Stimulated activated CD8-positive, alpha-beta memory T cell treated with anti-CD3 and anti-CD28 coated beads, Interleukin-7, amount 100 ng/mL, for 1 hour (primary cell): ENCODE results near the gene CCR6.
"Not testable (repeated sequence)": the region's sequence is repeated elsewhere in the genome, so short reads cannot be mapped to it uniquely, and the experiment has no call there.

Source experiments
- DNase-seq, 2 donors: peaks; one replicate each; pipeline ENCODE4 v3.0.0-alpha.2; 2020; ENCODE audit warnings: low read depth in 2 of 2

CCR6 gene

DNA sequence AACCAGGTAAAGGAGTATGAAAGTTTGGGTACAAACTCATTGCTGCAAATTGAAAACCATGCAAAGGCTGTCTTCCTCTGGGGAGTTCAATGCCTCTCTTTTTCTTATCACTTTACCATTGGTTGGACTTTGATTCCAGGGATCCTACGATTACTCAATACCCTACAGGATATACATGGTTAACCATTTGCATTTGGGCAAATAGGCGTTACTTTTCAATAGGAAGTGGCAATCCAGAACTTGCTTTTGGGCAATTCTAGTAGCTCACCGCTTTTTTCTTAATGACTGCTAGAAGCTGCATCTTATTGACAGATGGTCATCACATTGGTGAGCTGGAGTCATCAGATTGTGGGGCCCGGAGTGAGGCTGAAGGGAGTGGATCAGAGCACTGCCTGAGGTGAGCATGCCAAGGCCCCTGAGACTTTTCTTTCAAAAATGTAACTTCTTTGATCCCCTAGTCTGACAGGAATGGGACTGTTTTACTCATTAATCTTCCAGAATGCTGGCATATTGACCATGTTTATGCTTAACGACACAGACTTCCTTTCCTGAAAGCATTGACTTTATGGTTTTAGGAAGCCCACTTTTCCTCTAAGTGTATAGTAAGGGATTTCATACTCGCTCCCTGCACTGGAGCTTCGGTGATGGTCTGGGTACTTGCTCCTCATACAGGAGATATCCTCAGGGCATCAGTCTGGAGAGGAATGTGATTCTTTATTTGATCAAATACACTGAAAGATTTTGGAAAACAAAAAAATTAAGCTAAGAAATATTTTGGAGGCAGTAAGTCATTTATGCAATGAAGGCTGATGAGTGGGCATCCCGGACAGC is at the start of gene CCR6:
Gene CCR6, plus strand, starts transcription at position 270 of the 831 bp plus-strand sequence. CDS start 13,039 bp downstream, outside the sequence.
- no peak for DNase-seq

DNA sequence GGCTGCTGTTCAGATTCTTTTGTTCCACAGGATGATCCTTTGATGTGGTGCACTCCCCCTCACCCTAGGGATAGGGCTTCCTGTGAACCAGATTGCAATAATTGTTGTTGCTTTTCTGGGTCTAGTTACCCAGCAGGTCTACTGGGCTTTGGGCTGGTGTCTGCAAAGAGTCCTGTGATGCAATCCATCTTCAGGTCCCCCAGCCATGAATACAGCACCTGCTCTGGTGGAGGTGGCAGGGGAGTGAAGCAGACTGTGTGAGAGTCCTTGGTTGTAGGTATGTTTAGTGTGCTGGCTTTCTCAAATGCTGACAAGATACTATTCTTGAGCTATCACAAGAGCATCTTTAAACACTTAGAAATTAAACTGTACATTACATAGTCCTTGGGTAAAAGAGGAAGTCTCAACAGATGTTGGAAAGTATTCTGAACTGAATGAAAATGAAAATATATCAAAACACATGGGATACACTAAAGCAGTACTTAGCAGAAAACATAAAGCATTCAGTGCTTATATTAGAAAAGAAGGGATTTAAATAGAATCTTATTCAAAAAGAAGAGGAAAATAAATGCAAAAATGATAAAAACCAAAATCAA is 49.1 kb upstream of the CCR6 start:
- no peak for DNase-seq

DNA sequence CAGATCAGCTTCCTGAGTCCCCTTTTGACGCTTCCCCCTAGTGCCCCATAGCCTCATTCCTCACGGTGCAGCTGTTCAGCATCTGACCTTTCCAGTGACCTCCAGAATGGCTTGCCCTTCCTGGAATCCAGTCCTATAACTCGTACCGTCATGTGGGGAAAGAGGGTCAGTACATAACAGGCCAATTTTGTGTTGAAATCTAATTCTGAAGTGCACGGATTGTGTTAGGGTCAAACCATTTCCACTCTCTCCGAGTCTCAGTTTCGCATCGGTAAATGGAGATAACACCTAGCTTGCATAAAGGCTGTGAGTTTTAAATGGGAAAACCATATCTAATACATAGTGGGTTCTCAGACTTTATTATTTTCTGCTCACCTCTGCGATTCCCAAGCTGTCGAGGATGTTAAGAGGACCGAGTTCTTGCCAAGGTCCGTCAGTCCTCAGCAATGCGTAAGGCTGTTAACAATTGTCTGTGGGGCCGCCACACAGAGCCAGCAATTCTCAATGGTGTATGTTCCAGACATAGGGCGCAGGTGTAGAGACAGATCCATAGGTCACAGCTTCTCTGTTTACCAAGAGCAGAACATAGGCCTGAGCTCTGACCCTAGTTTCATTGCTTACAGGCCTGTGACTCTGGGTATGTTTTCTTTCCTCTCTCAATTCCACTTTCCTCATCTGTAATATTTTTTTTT is 45.5 kb upstream of the CCR6 start:
- no peak for DNase-seq

DNA sequence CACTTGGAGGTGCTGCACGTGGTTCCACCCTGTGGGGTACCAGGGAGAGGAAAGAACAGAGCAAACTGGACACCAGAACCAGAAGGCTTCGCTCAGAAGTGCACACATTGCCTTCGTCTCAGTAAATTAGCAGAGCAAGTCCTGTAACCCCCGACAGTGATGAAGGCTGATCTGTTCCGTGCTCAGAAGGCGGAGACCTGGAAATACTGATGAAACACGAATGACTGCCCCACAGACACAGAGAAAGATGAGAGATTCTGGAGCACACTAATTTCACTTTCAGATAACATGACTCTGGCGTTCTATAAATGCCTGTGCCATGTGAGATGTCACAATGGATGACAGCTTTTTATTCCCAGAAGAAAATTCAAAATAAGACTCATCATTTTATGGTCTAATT is 44.2 kb upstream of the CCR6 start:
- no peak for DNase-seq

DNA sequence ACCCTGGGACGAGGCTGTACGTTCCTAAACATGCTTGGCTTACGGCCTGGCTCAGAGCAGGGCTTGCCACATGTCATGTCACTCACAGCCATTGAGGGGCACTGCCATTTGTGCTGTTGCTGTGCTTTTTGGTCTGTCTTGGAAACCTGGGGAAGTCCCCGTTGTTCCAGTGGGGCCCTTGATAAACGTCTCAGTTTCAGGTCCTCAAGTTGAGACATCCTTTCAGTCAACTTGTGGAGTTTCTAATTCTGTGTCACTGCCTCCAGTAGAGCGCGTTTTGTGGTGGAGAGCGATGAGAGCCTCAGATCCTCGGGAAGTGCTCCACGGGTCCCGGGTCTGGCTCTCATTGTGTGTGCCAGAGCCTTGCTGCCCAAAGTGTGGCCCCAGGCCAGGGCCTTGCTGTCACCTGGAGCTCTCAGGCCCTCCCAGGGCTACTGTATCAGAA is 43.0 kb upstream of the CCR6 start:
- no peak for DNase-seq

DNA sequence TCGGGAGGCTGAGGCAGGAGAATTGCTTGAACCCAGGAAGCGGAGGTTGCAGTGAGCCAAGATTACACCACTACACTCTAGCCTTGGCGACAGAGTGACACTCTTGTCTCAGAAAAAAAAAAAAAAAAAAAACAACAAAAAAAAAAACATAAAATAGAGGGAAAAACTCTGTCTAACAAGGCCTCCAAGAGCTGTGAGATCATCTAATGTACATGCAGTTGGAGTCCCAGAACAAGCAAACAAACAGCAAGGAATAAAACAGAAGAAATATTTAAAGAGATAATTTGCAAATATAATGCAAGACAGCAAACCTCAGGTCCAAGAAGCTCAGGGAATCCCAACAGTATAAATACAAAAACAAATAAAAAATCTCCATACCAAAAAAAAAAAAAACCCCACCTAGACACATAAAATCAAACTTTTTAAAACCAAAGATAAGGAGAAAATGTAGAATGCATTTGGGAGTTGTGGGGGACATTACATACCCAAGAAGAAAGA is 35.0 kb upstream of the CCR6 start:
- DNase-seq: no peak

DNA sequence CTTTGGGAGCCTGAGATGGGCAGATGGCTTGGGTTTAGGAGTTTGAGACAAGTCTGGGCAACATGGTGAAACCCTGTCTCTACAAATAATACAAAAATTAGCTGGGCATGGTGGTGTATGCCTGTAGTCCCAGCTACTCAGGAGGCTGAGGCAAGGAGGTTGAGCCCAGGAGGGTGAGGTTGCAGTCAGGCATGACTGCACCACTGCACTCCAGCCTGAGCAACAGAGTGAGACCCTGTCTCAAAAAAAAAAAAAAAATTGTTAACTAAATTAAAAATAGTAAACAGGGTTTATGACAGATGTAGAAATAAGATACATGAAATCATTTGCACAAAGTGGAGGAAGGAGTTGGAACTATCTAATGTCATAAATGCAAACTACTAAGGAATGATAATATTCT is 34.2 kb upstream of the CCR6 start:
- not testable (repeated sequence) for DNase-seq

DNA sequence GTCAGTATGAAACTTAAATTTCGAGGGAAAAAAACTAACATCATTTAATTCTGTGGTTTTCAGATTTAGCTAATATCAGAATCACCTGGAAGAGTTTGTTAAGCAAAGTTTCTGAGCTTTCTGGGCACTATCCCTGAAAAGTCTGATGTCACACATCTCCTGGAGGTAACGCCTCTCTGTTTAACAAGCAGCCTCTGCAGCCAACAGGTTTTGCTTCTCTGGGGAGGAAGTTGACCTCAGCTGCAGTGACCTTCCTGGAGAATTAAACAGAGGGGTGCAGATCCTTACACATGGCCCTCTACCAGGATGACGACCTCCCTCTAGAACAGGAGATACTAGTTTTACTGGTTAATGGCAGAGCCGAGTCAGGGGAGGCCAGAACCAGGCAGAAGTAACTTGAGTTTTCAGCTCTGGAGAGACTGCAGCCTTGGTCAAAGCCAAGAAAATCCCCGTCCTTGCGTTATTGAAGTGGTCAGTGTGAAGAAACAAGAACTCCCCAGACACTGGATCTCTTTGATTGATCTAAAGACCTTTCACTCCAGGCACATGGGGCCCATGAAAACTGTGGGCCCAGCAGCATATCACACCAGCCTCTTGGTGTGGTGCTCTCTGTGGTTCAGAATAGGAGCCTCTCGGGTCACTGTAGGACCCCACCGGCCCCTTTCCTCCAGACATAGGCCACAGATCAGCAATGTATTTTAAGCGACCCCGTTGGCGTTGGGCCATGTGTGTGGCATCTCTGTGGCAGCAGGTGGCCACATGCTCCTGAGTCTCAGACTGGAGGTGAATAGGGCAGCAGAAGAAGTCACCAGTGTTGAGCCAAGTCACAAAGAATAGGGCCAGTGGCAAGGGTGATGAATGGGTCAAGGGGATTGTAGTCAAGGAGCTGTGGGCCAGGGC is 33.4 kb upstream of the CCR6 start:
- DNase-seq: no peak

DNA sequence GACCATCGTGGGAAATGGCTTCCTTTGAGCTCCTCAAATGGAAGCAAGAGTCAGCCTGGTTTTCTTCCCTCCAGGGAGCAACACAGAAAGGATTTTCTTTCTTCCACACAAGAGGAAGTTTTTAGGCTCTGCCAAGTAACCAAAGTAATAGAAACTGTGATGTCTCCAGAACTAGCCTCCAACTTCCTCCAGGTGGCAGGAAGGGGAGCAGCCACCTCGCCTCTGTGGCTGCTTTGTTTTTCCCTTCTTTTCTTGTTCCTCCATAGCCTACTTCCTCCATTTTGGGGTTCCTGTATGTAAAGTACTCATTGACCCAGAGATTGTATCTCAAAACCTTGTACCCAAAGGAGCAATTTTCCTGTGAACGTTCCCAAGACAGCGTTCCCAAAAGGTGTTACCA is 32.7 kb upstream of the CCR6 start:
- DNase-seq: no peak

DNA sequence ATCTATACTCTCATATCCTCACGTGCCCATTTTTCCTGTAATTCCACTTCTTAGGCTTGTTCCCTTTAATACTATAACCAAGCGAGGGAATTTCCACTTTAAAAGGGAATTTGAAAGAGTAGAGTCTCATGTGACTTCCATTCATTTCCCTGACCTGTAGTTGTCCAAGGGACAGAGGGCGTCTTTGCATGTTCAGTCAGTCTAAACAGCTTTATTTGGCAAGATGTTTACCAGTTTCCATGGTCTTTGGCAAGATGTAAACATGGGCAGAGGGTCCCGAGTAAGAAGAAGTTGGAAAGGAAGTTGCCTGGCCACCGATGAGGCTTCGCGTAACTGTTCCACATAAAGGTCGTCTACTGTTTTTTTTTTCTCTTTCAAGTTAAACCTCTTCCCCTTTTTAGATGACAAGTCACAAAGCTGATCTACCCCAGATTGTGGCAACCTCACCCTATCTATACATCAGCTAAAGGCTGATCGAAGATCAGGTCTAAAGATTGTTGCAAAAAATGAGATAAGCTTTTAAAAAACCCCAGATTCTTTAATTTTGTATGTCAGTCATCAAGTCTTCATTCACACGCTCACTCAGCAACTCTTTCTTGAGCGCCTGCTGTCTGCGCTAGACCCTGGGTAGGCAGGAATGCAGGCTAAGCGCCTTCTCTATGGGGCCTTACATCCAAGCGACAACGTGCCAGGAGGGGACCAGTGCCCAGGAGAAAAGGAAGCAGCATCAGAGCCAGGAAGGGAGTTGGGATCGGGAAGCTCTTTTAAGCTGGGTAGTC is 31.7 kb upstream of the CCR6 start:
- DNase-seq: no peak

DNA sequence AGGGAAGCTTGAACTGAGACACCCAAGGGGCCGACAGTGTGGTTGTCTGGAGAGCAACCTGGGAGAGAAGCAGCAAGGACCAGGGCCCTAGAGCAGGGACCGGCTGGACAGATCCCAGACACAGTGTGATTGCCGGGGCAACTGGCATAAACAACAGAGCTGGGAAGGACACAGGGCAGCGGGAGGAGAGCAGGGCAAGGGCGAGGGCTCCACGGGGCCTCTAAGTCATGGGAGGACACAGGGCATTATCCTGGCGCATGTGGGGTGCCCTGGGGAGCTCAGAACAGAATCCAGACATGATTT is 31.1 kb upstream of the CCR6 start:
- no peak for DNase-seq

DNA sequence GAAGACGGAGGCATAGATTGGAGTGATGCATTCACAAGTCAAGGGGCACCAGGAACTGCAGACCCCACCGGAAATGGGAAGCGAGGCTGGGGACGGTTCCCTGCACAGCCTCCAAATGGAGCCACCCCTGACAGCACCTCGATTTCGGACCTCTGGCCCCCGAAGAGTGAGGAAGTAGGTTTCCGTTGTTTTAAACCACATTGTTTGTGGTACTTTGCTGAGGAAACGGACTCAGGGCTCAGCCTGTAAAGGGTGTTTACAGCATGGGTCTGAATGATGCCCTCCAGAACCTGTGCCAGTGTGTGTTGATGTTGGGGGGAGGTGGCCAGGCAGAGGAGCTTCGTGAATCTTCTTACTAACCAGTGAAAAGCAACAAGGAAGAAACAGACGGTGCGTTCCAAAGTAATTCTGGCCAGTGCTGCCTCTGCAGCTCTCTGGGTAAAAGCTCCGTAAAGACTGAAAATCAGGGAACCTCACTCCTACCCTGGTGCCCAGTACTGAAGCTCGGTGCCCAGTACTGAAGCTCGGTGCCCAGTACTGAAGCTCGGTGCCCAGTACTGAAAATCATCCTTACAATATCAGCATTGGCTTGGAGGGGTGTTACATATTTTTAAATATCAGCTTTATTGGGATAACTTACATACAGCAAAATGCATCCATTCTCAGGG is 30.1 kb upstream of the CCR6 start:
- no peak for DNase-seq

DNA sequence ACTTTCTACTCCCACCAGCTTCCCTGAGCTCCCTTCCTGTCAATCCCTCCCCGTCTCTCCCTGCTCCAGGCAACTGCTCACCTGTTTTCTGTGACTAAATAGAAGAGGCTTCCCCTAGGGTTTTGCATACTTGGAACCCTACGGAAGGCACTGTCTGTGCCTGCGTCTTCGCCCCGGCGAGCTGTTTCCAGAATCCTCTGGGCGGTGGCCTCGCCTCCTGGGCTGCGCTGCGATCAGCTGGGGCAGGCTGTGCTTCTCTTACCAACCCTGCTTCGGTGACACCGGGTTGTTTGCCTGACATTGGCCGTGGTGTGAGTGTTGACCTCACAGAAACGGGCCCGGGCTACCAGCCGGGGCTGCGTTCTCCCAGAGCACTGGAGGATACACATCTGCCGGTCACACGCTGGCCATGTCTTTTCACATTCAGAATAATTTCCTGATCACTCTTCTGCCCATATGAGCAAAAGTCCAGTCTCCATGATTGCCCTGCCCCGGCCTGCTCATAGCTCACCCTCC is 29.4 kb upstream of the CCR6 start:
- DNase-seq: no peak

DNA sequence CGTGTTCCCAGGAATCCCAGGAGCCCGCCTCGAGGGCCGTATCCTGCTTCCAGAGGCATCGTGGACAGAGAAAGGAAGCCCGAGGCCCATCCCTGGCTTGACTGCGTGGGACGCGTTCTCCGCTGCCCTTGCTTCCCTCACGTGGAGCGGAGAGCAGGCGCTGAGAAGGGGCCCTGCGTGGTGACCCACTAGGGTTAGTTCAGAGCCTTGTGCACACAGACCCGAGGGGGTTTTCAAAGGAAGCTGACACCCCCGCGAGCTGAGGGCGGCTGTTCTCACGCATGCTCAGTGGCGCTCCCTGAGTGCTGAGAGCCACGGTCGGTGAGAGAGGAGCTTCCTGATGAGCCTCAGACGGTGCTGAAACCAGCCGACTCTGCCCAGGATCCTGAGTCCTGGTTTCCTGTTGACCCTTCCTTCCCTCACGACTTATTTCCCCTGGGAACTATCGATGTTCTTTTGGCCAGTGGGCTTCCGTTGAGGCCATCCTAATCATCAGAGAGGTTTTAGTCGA is 28.9 kb upstream of the CCR6 start:
- peak; percentile 40 to 45 for DNase-seq

DNA sequence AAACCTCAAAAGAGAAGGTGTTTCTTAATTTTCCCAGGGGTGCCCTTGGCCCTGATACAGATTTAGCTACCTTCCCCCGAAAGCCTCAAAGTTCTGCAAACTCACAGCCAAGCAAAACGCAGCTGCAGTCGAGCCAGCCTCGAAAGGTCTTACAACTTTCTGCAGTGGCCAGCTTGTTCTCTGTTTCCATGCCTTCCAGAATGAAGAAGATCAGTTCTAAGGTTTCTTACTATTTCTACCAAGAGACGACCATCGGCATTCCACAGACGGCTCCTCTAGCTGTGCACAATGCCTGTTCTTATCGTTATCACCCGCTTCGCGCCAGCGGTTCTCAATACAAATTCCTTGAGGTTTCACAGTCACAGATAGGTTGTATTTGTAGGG is 28.5 kb upstream of the CCR6 start:
- no peak for DNase-seq

DNA sequence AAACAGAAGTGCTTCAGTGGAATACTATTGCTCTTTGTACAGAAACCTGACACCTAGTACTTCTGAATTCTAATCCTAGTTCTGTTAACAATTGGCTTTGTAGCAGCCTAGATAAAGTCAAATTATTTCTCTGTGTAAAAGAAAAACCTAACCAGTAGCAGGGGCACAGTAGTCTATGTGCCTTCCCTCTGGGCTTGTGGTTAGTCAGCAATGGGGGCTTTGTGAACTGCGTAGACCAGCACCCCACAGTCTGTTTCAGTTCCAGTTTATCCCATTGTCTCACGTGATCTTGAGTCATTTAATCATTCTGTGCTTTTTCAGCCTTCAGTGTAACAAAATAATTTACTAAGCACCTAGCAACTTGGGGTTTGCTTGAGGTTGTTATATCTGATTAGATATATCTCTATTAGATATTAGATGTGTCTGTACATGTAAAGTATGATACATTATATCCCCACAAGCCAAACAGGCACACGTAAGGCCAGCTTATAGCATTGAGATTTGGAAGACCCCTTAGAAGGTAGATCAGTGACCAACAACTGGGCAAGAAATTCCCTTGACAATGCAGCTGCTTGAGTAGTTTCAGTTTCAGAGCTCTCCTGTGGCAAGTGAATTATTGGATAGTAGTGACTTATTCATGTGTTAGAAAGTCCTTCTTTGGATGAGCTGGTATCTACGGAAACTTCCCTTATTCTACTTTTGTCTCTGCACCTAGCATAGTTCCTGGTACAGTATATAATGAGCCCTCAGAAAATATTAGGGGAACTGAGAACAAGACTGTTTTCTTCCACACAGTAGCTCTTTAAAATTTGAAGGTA is 27.9 kb upstream of the CCR6 start:
- DNase-seq: no peak

DNA sequence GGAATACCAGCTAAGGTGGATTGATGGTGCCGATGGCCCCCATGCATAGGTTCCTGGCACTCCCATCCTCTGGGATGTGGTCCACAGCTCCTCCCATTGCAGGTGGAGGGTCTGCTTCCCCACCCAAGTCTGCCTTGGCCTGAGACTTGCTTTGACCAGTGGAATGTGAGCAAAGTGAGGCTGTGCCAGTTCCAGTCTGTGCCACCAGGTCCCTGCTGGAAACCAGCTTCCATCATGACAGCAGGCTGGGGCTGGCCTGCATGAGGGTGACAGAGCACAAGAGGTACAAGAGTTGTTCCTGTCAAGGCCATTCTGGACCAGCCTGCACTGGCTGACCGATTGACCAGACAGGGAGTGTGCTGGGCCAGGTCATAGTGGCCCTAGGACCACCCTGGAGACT is 27.0 kb upstream of the CCR6 start:
- no peak for DNase-seq

DNA sequence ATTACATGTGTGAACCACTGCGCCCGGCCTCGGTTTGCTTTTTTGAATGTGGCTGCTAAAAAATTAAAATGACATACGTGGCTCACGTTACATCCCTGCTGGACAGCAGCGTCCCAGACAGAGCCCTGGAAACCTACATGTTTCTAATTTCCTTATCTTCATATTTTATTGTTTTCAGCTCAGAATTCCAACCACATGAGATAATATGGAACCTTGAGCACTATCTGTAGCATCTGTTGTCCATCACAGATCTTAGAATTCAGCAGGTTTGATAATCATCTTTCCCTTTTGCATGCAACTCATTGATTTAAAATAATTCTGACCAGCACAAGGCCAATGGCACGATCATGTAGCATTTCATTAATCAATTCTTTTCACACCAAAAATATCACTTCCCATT is 25.9 kb upstream of the CCR6 start:
- no peak for DNase-seq

DNA sequence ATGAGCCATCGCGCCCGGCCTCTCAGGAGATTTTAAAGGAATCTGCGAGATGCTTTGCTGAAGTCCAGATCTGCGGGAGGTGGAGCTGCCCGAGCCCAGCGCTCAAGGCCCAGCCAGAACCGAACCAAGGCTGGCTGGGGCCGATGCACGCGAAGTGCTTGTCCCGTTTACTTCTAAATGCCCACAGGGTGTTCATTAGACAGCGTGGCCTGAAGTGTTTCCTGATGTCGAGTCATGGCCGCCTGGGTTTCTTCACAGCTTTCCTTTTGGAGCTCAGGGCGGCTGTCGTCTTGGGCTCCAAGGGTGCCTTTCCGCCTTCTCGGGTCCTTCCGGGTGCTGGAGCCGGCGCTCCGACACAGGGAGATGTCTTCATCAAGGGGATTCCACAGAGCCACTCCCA is 25.1 kb upstream of the CCR6 start:
- no peak for DNase-seq
